GM21576 (cell line): ENCODE data around the gene CTNNBIP1.
"Not testable (repeated sequence)": the region's sequence is repeated elsewhere in the genome, so short reads cannot be mapped to it uniquely, and the experiment has no call there.

Experiments
- ATAC-seq: cut with Tn5 transposase; IDR thresholded peaks from one replicate; pipeline ENCODE4 v1.9.1; 2021; ENCODE audit warnings: mild to moderate bottlenecking, moderate library complexity; ENCODE audit not compliant: unreplicated experiment

The CTNNBIP1 gene

DNA sequence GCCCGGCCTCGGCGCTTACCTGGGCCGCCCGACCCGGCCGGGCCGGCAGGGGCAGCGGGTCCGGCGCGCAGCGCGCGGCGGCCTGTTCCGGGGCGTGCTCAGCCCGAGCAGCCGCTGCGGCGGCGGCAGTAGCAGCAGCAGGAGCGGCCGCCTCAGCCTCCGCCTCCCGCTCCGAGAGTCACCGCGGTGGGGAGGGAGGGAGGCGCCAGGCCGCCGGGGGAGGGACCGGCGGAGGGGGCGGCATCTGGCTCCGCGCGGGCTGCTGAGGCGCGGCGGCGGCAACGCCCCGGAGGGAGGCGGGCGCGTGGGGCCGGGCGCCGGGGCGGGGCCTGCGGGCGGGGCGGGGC is at the start of gene CTNNBIP1:
Gene CTNNBIP1, minus strand, starts transcription at position 194 of the 347 bp plus-strand sequence. CDS start 38,205 bp downstream, outside the sequence.
- peak; percentile 69 for ATAC-seq

DNA sequence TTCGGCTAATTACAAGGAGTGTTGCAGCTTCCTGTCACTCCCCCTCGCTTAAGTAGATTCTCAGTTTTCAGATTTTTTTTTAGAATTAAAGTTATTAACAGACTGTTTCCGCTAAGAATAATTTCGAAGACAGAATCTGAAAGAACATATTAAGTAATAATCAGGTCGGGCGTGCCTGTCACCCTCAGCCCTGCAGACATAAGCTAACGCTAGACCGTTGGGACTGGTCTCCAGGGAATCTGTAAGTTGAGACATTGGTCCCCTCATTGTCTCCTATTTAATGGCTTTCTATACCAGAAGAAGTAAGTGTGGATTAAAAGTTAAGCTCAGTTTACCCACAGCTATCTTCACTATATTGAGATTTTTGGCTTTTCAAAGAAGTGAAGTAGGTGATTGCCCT is 47.7 kb upstream of the CTNNBIP1 start:
- no peak for ATAC-seq

- ATAC-seq = no peak
These were observed 36.2 kb upstream of the CTNNBIP1 start for GRCh38 chr1:9946315-9946714.

- ATAC-seq = peak; percentile 86
These were observed 33.1 kb upstream of the CTNNBIP1 start, which contains the start of the genes LZIC and NMNAT1 for GRCh38 chr1:9942939-9943788. LZIC (minus strand) TSS chr1:9943391; CDS start chr1:9936619, 6,772 bp downstream. NMNAT1 (plus strand) TSS chr1:9943475; CDS start chr1:9972074, 28,599 bp downstream.

DNA sequence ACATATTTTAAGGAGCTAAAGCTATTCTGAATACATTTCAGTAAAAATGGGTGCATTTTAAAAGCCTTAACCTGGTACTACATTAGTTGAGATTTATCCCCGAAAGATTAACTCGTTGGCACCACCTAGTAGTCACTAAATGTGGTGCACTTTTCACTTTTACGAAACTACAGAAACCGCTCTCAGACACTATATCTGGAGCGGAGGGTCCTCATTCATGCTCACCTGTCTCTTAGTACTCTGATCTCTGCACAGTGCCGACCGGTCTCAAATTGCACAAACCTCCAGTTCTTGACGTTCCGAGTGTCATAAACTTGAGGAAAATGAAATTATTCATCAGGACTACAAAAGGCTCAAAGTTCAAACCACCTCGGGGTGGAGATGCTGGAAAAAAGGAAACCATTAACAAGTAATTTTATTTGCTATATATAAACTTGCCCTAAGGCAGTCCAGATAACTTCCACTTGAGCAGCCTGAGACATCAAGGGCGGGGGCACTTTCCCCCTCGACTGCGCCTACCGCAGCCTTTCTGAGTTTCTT is 32.4 kb upstream of the CTNNBIP1 start:
- no peak for ATAC-seq

GRCh38 chr1:9929431-9930385 is 19.6 kb upstream of the CTNNBIP1 start:
- no peak for ATAC-seq

GRCh38 chr1:9927259-9927658 is 17.2 kb upstream of the CTNNBIP1 start:
- no peak for ATAC-seq

DNA sequence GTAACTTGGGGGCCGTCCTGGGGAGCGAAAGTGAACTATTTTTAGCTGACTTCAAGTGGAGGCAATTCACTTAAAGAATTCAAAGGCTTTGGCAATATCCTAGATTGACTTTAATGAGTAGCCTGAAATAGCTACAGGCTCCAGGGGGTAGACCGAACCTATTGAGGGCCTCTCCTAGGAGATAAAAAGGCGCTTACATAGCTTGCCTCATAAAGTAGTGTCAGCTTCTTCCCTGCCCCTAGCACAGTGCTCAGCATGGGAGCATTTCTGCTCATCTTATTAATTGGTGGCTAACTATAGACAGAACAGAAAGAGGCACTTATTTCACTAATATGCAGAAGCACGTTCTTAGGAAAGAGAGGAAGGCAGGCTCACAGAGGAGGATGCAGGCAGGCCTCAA is 12.3 kb upstream of the CTNNBIP1 start:
- no peak for ATAC-seq

GRCh38 chr1:9920606-9921005 is 10.5 kb upstream of the CTNNBIP1 start:
- no peak for ATAC-seq

- no peak for ATAC-seq
These were observed 7.8 kb upstream of the CTNNBIP1 start for GRCh38 chr1:9917901-9918300.

- ATAC-seq = not testable (repeated sequence)
These were observed 7.4 kb upstream of the CTNNBIP1 start for GRCh38 chr1:9917495-9917894.

DNA sequence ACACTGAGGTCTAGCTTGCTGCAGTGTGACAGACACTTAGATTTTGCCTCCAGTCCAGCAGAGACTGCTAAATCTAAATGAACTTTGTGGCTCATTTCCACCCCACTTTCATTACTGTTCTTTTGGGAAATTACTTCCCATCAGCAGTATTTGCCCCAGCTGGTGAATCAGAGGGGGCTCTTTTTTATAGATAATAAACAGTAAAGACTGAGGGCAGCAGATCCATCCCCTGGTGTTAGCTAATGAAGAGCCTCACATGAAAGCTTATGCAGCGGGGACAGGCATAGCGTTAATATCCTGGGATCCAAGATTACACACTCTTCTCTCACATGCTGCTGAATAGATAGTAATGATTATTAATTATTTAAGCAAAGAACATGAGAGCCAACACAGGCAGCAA is 6.4 kb upstream of the CTNNBIP1 start:
- no peak for ATAC-seq

DNA sequence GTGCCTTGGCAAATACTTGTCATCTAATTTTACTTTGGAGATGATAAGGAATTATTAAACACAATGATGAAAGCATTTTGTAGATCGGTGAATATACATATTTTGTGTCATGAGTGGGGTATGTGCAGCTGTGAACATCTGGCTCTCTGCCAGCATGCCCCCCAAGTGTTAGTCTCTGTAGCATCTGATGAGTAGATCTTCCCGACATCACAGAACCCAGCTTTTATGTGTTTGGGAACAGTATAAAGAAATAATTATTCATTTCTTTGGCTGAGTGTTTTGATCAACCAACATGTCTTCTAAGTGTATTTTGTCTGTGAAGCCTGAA is 4.5 kb upstream of the CTNNBIP1 start:
- ATAC-seq = no peak

- no peak for ATAC-seq
These were observed 2.3 kb upstream of the CTNNBIP1 start for GRCh38 chr1:9912264-9912936.

DNA sequence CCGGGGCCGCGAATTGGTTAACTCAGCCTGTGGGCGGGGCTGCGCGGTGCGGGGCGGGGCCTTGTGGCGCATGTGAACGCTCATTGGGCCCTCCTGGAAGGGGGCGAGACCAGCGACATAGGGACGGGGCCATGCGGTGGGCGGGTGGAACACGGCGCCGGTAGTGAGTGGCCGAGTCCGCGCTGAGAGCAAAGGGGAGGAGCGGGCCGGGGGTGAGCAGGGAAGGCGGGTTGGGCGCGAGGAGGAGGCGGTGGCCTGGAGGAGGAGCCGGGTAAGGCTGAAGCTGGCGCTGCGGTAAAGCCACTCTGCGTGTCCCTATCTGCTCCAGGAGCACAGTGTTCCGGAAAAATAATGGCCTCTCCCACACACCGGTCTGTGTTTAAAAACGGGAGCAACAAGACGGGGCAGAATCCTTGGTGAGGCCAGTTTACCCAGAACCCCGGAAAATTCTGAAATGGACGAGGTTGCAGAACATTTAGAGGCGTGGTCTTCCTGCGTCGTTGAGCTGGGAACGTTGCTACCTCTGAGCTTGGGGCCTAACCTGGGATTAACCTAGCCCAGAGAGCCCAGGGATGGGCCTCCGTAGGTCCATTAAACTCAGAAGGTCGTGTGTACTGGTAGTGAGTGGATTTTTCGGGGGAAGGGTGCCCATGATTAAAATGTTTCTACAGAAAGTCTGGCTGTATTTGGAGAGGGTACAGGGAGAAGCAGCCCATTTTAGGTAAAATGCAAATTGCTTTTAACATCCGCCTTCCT is 532 bp upstream of the CTNNBIP1 start:
- ATAC-seq = peak; percentile 92

DNA sequence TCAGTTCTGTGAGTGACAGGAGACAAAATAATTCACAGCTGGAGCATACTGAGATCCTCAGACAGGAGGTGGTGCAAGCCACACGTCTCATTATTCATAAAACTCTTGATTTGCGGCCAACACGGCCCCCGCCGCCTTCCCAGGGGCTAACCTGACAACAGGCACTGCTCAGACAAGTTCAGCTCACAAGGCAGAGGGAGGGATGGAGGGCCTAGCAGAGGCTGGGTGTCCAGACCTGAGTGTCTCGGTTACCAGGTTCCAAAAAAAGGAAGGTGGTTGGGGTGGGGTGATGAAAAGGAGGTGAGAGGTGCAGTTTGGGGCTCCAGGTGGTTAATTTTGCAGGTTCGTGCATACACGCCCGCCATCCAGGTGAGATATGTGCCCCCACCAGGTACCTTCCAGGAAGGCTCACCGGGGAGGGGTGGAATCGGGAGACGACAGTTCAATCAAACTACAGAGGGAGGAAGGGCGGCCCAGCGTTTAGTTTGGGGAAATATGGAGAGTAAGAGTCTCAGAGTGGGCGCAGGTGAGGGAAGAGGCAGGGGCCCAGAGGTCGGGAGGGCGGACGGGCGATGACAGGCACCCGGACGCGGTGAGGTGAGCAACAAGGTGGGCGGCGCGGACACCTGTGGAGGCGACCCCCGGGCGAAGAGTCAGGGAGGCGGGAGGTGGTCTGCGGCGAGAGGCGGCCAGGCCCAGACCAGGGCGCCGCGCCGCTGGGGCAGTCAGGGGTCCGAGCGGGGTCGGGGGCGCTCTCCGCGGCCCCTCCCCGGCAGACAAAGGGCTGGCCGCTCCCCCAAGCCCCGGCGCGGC is 629 bp downstream of the CTNNBIP1 start:
- peak; percentile 3 for ATAC-seq

- no peak for ATAC-seq
These were observed 1.2 kb downstream of the CTNNBIP1 start for GRCh38 chr1:9908871-9909233.

DNA sequence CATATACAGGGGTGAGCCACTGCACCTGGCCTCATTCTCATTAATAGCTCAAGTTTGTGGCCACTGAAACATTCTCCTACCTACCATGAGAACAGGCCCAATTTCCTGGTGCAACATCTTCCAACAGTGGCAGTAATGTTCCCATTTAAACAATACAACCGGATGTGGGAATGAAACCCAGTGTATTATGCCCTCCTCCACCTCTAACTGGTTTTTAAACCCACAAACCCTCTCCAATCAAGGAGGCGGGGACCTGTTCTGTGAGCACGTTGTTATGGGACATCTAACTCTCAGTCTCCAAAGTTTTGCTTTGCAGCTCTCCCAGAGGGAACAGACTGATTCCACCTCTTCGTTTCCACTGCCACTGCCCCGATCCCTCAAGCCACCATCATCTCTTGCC is 2.6 kb downstream of the CTNNBIP1 start:
- ATAC-seq = no peak

GRCh38 chr1:9906466-9906865 is 3.6 kb downstream of the CTNNBIP1 start:
- ATAC-seq = no peak
